Measurements from ENCODE around the gene DUSP5.

The DUSP5 gene

GRCh38 chr10:110505130-110505770, 7.5 kb downstream of the DUSP5 start:
- DNase-seq (ENCODE audit: low read depth): no peak

DNA sequence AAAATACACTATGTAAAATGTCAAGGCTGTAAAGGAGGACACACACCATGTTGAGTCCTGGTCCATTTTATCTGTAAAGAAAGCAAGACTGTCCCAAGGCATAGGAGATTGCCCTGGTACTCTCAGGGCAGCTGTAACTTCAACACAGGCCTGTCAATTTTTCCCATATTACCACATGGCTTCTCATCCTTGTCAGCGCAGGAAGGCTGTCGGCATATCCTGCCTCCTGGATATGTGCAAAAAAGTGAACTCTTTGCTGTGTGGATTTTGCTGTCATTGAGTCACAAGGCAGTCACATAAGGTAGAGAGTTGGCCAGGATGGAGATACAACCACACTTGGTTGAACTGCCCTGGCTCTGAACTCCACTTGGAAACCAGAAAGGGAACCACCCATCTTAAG, 8.7 kb downstream of the DUSP5 start:
- no peak for DNase-seq (ENCODE audit: low read depth)
- H3K4me3 ChIP-seq (ENCODE audit: low read length): no peak overlapping the region
- no peak for TF ChIP-seq CTCF (IDR thresholded peaks at IDR 0.05; ENCODE audit: insufficient read depth, low read depth, low read length, missing control alignments)

More at GRCh38 chr10:110505130-110505770, 7.5 kb downstream of the DUSP5 start:
- TF ChIP-seq CTCF (IDR thresholded peaks at IDR 0.05; ENCODE audit: insufficient read depth, low read depth, low read length, missing control alignments): no peak
- no peak overlapping the region for H3K4me3 ChIP-seq (ENCODE audit: low read length)

- TF ChIP-seq CTCF (IDR thresholded peaks at IDR 0.05; ENCODE audit: insufficient read depth, low read depth, low read length, missing control alignments): no peak
- no peak overlapping the region for H3K4me3 ChIP-seq (ENCODE audit: low read length)
- no peak for DNase-seq (ENCODE audit: low read depth)
These were observed 9.6 kb downstream of the DUSP5 start for GRCh38 chr10:110507346-110507745.

DNA sequence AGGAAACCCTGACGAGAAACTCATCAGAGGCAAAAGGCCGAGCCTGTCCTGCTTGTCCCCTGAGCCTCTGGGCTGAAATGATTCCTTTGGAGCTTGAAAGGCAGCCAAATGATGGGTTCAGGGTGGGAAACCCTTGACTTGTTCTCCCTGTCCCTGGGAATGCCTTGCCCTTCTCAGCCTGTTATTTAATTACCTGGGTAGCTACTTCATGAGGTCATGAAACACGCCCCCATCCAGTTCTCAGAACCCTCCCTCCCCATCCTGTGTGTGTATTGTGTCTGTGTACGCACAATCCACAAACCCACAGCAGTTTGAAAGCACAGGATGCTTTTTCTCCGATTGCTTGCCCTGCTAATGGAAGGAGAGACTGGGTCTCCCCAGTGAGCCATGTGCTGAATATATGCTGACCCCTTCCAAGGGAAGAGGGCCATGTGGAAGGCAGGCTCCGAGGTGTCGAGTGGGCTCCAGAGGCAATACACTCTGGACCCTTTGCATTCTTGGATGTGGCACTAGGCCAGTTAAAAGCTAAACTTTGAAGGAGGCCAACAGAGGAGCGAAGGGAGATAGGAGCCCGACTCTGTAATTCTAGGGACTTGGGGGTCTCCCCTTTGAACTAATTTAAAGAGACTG, 10.6 kb downstream of the DUSP5 start:
- TF ChIP-seq CTCF (IDR thresholded peaks at IDR 0.05; ENCODE audit: insufficient read depth, low read depth, low read length, missing control alignments): no peak
- DNase-seq (ENCODE audit: low read depth): no peak
- H3K4me3 ChIP-seq (ENCODE audit: low read length): no peak overlapping the region

- H3K4me3 ChIP-seq (ENCODE audit: low read length): no peak overlapping the region
- TF ChIP-seq CTCF (IDR thresholded peaks at IDR 0.05; ENCODE audit: insufficient read depth, low read depth, low read length, missing control alignments): no peak
- no peak for DNase-seq (ENCODE audit: low read depth)
These were observed 11.3 kb downstream of the DUSP5 start for GRCh38 chr10:110508806-110509544.

- TF ChIP-seq CTCF (IDR thresholded peaks at IDR 0.05; ENCODE audit: insufficient read depth, low read depth, low read length, missing control alignments): no peak
- DNase-seq (ENCODE audit: low read depth): no peak
- H3K4me3 ChIP-seq (ENCODE audit: low read length): no peak overlapping the region
These were observed 11.9 kb downstream of the DUSP5 start for GRCh38 chr10:110509560-110509959.
